GM12878 (cell line): Measurements from ENCODE around the gene ZCCHC2. TPM values are rescaled to one million over a fixed set of nuclear protein-coding genes. Genes with fewer than 3 reads are reported as not detected.

ENCODE experiments used
- ATAC-seq: fragments of 200-7000 bp; cut with Tn5 transposase; 3 replicates; pipeline ENCODE4 v1.9.1; 2020; ENCODE audit warnings: mild to moderate bottlenecking, moderate library complexity
- BruUV-seq: library from RNA; stranded (reverse); fragments of 400-500 nt; replicated peaks from 2 replicates; lab custom pipeline; 2021; lab: Mats Ljungman, UMichigan
- CTCF ChIA-PET: fragments of 300-600 bp; sonication (Branson Sonifier 250); formaldehyde crosslinking; extraction: SDS; loops from one replicate; lab custom pipeline; 2021; ENCODE audit warnings: inconsistent platforms; lab: Yijun Ruan, JAX
- POLR2A ChIA-PET: fragments of 350-600 bp; formaldehyde crosslinking; extraction: SDS; loops from one replicate; lab custom pipeline; 2021; ENCODE audit warnings: inconsistent platforms; lab: Charles Lee
- RAD21 ChIA-PET: fragments of 300-600 bp; sonication (Branson Sonifier 250); formaldehyde crosslinking; loops from one replicate; lab custom pipeline; 2023; ENCODE audit warnings: antibody characterized with exemption; ENCODE audit not compliant: unreplicated experiment; lab: Charles Lee
- SMC1A ChIA-PET: fragments of 300-600 bp; sonication (Branson Sonifier 250); formaldehyde crosslinking; loops from one replicate; lab custom pipeline; 2023; ENCODE audit not compliant: unreplicated experiment, uncharacterized antibody; lab: Charles Lee
- DNase-seq: peaks from one replicate; pipeline ENCODE4 v3.0.0-alpha.2; 2011; ENCODE audit warnings: low read depth, low spot score
- FAIRE-seq: peaks from 3 replicates; lab custom pipeline; 2011; peaks lifted over from hg19 to GRCh38; lab: Jason Lieb, UNC
- H2AFZ ChIP-seq: 2 replicates; pipeline ENCODE4 v1.6.0; 2011; ENCODE audit warnings: low read depth, low read length, control low read depth; ENCODE audit not compliant: control insufficient read depth
- H3K27ac ChIP-seq: 2 replicates; pipeline ENCODE4 v1.5.1; 2011; ENCODE audit warnings: control low read depth; ENCODE audit not compliant: control insufficient read depth, insufficient read depth
- H3K27me3 ChIP-seq, 2 experiments: replicated peaks in 1 of 2; 2 replicates each; pipeline versions ENCODE4 v1.6.0 to v1.6.1; 2011; ENCODE audit warnings: low read length in 1 of 2; ENCODE audit not compliant: control insufficient read depth in 2 of 2, insufficient read depth in 2 of 2
- H3K36me3 ChIP-seq, 2 experiments: 2 replicates each; pipeline ENCODE4 v1.5.1; 2011; ENCODE audit warnings: low read length in 1 of 2; ENCODE audit not compliant: control insufficient read depth in 2 of 2, insufficient read depth in 2 of 2
- H3K4me1 ChIP-seq: 2 replicates; pipeline ENCODE4 v1.6.1; 2011; ENCODE audit warnings: mild to moderate bottlenecking, low read length, moderate library complexity, mixed read lengths; ENCODE audit not compliant: control insufficient read depth, insufficient read depth
- H3K4me2 ChIP-seq: 2 replicates; pipeline ENCODE4 v1.6.0; 2011; ENCODE audit warnings: control low read depth; ENCODE audit not compliant: control insufficient read depth, insufficient read depth
- H3K4me3 ChIP-seq: fragments of 200-600 bp; sonication (generic); 2 replicates; pipeline ENCODE4 v1.5.1; 2016
- H3K79me2 ChIP-seq: 2 replicates; pipeline ENCODE4 v1.6.0; 2011; ENCODE audit warnings: low read length; ENCODE audit not compliant: control insufficient read depth, insufficient read depth
- H3K9ac ChIP-seq: 2 replicates; pipeline ENCODE4 v1.8.0; 2011; ENCODE audit warnings: low read length, control low read depth, mixed read lengths; ENCODE audit not compliant: control insufficient read depth, insufficient read depth
- H3K9me3 ChIP-seq: replicated peaks from 3 replicates; pipeline ENCODE4 v1.5.1; 2011; ENCODE audit warnings: mild to moderate bottlenecking, low read length; ENCODE audit not compliant: control insufficient read depth, insufficient read depth
- H4K20me1 ChIP-seq: 2 replicates; pipeline ENCODE4 v1.6.0; 2011; ENCODE audit not compliant: control insufficient read depth, insufficient read depth
- BMI1 ChIP-seq: fragments of 450-650 bp; IDR thresholded peaks from 2 replicates; pipeline ENCODE4 v1.6.1; 2016; ENCODE audit warnings: mild to moderate bottlenecking, moderate library complexity, borderline replicate concordance
- CHD2 ChIP-seq: IDR thresholded peaks from 2 replicates; pipeline ENCODE4 v1.6.1; 2011; ENCODE audit warnings: low read depth, low read length, improper control_type of control experiment, borderline replicate concordance
- HCFC1 ChIP-seq: fragments of 150-350 bp; IDR thresholded peaks from 2 replicates; pipeline ENCODE4 v1.6.1; 2014; ENCODE audit warnings: low read length
- MEF2A ChIP-seq: IDR thresholded peaks from 2 replicates; pipeline ENCODE4 v1.6.1; 2011; ENCODE audit warnings: low read depth, mild to moderate bottlenecking, low read length, moderate library complexity; ENCODE audit not compliant: insufficient read depth
- PAX8 ChIP-seq: fragments of 450-650 bp; IDR thresholded peaks from 2 replicates; pipeline ENCODE4 v1.6.1; 2017; ENCODE audit warnings: mild to moderate bottlenecking, moderate library complexity
- PML ChIP-seq: IDR thresholded peaks from 2 replicates; pipeline ENCODE4 v1.6.1; 2012; ENCODE audit warnings: low read length, inconsistent platforms
- RB1 ChIP-seq: fragments of 450-650 bp; formaldehyde crosslinking; IDR thresholded peaks from 2 replicates; pipeline ENCODE4 v1.6.1; 2017; ENCODE audit warnings: mild to moderate bottlenecking, borderline replicate concordance
- RUNX3 ChIP-seq: IDR thresholded peaks from 2 replicates; pipeline ENCODE4 v1.6.1; 2012; ENCODE audit warnings: low read length, inconsistent platforms
- SIX5 ChIP-seq: IDR thresholded peaks from 2 replicates; pipeline ENCODE4 v1.6.1; 2011; ENCODE audit warnings: mild to moderate bottlenecking, low read depth, low read length, moderate library complexity; ENCODE audit not compliant: severe bottlenecking
- SMAD1 ChIP-seq: fragments of 450-650 bp; IDR thresholded peaks from 2 replicates; pipeline ENCODE4 v1.6.1; 2018; ENCODE audit warnings: mild to moderate bottlenecking, low read depth; ENCODE audit not compliant: partially characterized antibody
- SMC3 ChIP-seq: IDR thresholded peaks from 2 replicates; pipeline ENCODE4 v1.6.1; 2011; ENCODE audit warnings: low read length, improper control_type of control experiment, borderline replicate concordance
- SPI1 ChIP-seq: IDR thresholded peaks from 2 replicates; pipeline ENCODE4 v1.6.1; 2011; ENCODE audit warnings: low read depth, mild to moderate bottlenecking, low read length, moderate library complexity, borderline replicate concordance; ENCODE audit not compliant: insufficient read depth
- SREBF1 ChIP-seq: IDR thresholded peaks from 2 replicates; pipeline ENCODE4 v1.6.1; 2012; ENCODE audit warnings: mild to moderate bottlenecking, low read length
- STAT1 ChIP-seq: fragments of 450-650 bp; conservative IDR thresholded peaks from 2 replicates; pipeline ENCODE4 v1.6.1; 2014; ENCODE audit warnings: antibody characterized with exemption, mild to moderate bottlenecking
- TAF1 ChIP-seq: IDR thresholded peaks from 2 replicates; pipeline ENCODE4 v1.6.1; 2011; ENCODE audit warnings: mild to moderate bottlenecking, low read depth, low read length, borderline replicate concordance
- WRNIP1 ChIP-seq: IDR thresholded peaks from 2 replicates; pipeline ENCODE4 v1.6.1; 2011; ENCODE audit warnings: low read depth, low read length, improper control_type of control experiment, borderline replicate concordance
- WGBS: methylation state at CpG from one replicate; pipeline ENCODE4 v1.1.6; 2016; ENCODE audit warnings: low lambda C conversion rate; ENCODE audit not compliant: insufficient replicate concordance, insufficient coverage; ENCODE audit errors: missing lambda C conversion rate; 5-methylcytosine and 5-hydroxymethylcytosine counted together
- in situ Hi-C: fragments of 300-500 bp; cut with MboI; formaldehyde crosslinking; loops from 9 replicates; pipeline ENCODE4 v1.14.3; 2018; ENCODE audit warnings: mixed read lengths
- intact Hi-C: fragments of 100-400 bp; cut with micrococcal nuclease; formaldehyde crosslinking; loops from one replicate; pipeline ENCODE4 v1.14.2; 2022; ENCODE audit not compliant: unreplicated experiment
- polyA plus RNA-seq, 11 experiments: library from polyadenylated mRNA; depleted of rRNA in 4 of 11; unstranded in 6 of 11; stranded (reverse) in 5 of 11; fragments of >200 nt; fragmentation: Nextera tagmentation in 4 of 11; fragmentation: Illumina TruSeq in 1 of 11; extraction: Ambion mirVana in 4 of 11; extraction: Trizol in 1 of 11; gene quantifications; 1 replicate in 1 of 11; 2 replicates in 10 of 11; pipeline versions ENCODE4 v1.2.1 to v1.2.3, GENCODE V29; 2011 to 2016; ENCODE audit warnings: inconsistent platforms in 2 of 11, missing spikeins in 2 of 11, low read depth in 1 of 11
- total RNA-seq, 4 experiments: library from RNA; depleted of rRNA in 3 of 4; stranded (reverse); fragments of >200 nt in 3 of 4; fragmentation: Illumina TruSeq in 1 of 4; extraction: Trizol in 1 of 4; gene quantifications; 2 replicates each; pipeline versions ENCODE4 v1.2.1 to v1.2.3, GENCODE V29; 2013 to 2021
- TF ChIP-seq, protein P1 (sequence below): IDR thresholded peaks from 2 replicates; pipeline ENCODE4 v1.6.1; 2011; ENCODE audit warnings: borderline replicate concordance, low read depth, mild to moderate bottlenecking, moderate library complexity, low read length; ENCODE audit not compliant: insufficient read depth, poor library complexity, severe bottlenecking
- TF ChIP-seq, protein P2 (sequence below): IDR thresholded peaks from 2 replicates; pipeline ENCODE4 v1.6.1; 2011; ENCODE audit warnings: low read depth, low read length, improper control_type of control experiment, borderline replicate concordance

The ZCCHC2 gene
- total and polyA plus RNA-seq, 10 of the 15 experiments (the other 5 are each of a cell fraction or from before 2014, with no cell fraction given) = 1.7 to 17.4 (median 8.6) TPM

DNA sequence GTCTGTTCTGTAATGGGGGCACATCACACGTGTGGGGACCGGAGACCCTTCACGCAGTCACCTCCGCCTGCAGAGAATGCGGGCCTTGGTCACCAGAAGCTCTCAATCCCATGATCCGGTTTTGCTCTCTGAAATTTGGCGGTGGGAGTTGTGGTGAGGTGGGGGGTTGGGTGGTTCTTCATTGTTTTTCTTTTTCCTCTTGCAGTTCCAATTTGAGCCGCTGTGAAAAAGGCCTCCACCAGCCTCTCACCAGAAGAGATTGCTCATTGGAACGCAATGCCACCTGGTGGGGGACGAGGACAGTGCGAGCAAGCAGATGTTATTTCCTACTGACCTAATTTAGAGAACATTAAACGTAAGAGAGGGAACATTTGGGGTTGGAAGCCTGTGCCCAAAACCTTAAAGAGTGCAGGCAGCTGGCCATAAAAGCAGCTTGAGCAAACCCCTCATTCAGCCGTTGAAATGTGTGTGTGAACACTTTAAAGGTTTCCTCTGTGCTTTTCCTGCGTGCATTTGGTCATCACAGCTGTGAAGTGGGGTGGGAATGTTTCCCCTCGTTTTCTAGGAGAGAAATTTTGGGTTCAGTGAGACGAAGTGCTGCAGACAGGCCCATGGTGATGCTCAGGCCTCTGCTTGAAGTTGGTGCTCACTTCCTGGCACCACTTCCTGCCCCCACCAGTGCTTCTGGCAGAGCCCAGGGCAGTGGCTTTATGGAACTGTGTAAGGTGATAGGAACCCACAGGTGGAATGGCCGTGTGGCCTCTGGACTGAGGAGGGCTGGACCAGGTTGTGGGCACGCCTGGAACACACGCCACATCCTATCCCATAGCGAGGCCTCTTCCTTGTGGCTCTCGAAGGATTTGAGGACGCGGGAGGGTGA is 61.7 kb downstream of the ZCCHC2 start (continued):
- TF ChIP-seq SMC3 (peak; percentile 97), RB1 (peak; percentile 46; the same call in 1 of the 2 replicates), RUNX3 (peak; percentile 79), HCFC1 (no peak), SPI1 (no peak)

- RAD21 ChIA-PET = interaction anchor here (0.6 to 2.9 kb wide), 7 partner anchors 7 to 424 kb away, joined by 3 to 14 read pairs (median 4); partner anchors contain the start of gene PHLPP1
- Histone ChIP-seq H3K27ac (no peak overlapping the region), H3K9ac (no peak overlapping the region), H2AFZ (no peak overlapping the region; the same call in 1 of the 2 replicates), H3K79me2 (no peaks in the 10 kb centered on the region), H3K4me3 (no peak overlapping the region), H3K4me2 (peak overlapping the region; percentile 40), H3K4me1 (peaks cover 20% of the 10 kb centered on the region), H3K27me3 (no peaks in the 10 kb centered on the region), H3K36me3 (no peaks in the 10 kb centered on the region; a peak in 1 of 4 replicates), H3K9me3 (no peaks in the 10 kb centered on the region), H4K20me1 (no peaks in the 10 kb centered on the region)
- ATAC-seq (peak; percentile 22), DNase-seq (no peak), FAIRE-seq (peak; percentile 13)
- no TSS peak for BruUV-seq
- WGBS = 18% methylated on average over 16 of the region's 16 CpGs
- in situ Hi-C loops = no loop called here
- POLR2A ChIA-PET = interaction anchor here (0.6 kb wide), 1 partner anchor 303 kb away, joined by 3 read pairs; no protein-coding TSS in a partner anchor
- SMC1A ChIA-PET = interaction anchor here (0.7 to 3.5 kb wide), 13 partner anchors 7 to 854 kb away, joined by 3 to 30 read pairs (median 5); no protein-coding TSS in a partner anchor
- intact Hi-C loops = loop anchor here (1.0 to 10.0 kb wide), 5 partner anchors 52 to 397 kb away; partner anchors contain the start of gene TNFRSF11A
- CTCF ChIA-PET = interaction anchor here (0.7 to 6.6 kb wide), 33 partner anchors 8 to 663 kb away, joined by 3 to 66 read pairs (median 4); partner anchors contain the start of gene PHLPP1
- no peak for TF ChIP-seq MEF2A
- TF ChIP-seq WRNIP1 = no peak
- TF ChIP-seq PML = no peak
- no peak for TF ChIP-seq SMAD1
- TF ChIP-seq SREBF1 = no peak
- no peak for TF ChIP-seq SIX5
- TF ChIP-seq CHD2 = no peak
- no peak for TF ChIP-seq PAX8
- no peak for TF ChIP-seq TAF1
- TF ChIP-seq, protein P1, sequence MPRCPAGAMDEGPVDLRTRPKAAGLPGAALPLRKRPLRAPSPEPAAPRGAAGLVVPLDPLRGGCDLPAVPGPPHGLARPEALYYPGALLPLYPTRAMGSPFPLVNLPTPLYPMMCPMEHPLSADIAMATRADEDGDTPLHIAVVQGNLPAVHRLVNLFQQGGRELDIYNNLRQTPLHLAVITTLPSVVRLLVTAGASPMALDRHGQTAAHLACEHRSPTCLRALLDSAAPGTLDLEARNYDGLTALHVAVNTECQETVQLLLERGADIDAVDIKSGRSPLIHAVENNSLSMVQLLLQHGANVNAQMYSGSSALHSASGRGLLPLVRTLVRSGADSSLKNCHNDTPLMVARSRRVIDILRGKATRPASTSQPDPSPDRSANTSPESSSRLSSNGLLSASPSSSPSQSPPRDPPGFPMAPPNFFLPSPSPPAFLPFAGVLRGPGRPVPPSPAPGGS = no peak
- no peak for TF ChIP-seq BMI1
- TF ChIP-seq, protein P2, sequence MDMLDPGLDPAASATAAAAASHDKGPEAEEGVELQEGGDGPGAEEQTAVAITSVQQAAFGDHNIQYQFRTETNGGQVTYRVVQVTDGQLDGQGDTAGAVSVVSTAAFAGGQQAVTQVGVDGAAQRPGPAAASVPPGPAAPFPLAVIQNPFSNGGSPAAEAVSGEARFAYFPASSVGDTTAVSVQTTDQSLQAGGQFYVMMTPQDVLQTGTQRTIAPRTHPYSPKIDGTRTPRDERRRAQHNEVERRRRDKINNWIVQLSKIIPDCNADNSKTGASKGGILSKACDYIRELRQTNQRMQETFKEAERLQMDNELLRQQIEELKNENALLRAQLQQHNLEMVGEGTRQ = no peak
- TF ChIP-seq STAT1 = no peak
Measured at GRCh38 chr18:62585274-62586150, 62.7 kb downstream of the ZCCHC2 start.
